Keratinocyte (primary cell): Measurements from ENCODE around the gene PLXDC2.

Source experiments
- CTCF ChIP-seq, 3 experiments: IDR thresholded peaks in 1 of 3; conservative IDR thresholded peaks in 1 of 3; optimal IDR thresholded peaks in 1 of 3; 2 replicates in 2 of 3; 3 replicates in 1 of 3; pipeline versions ENCODE3 to v1.5.1; 2011; ENCODE audit warnings: low read length in 3 of 3, mild to moderate bottlenecking in 3 of 3, moderate library complexity in 2 of 3, control low read depth in 1 of 3, inconsistent platforms in 1 of 3; ENCODE audit not compliant: insufficient read depth in 2 of 3; ENCODE audit errors: extremely low read depth in 1 of 3
- EZH2 ChIP-seq: IDR thresholded peaks from one replicate; pipeline ENCODE4 v1.6.1; 2012; ENCODE audit warnings: inconsistent platforms, mild to moderate bottlenecking, low read length, moderate library complexity

- TF ChIP-seq CTCF (optimal IDR thresholded peaks at IDR 0.05 in 1 of 3, IDR thresholded peaks at IDR 0.05 in 1 of 3, conservative IDR thresholded peaks at IDR 0.05 in 1 of 3; ENCODE audit: extremely low read depth in 1 of 3, insufficient read depth in 2 of 3, low read length in 3 of 3) (no peak), EZH2 (no peak)
Observed at GRCh38 chr10:20277820-20278219, 461.6 kb downstream of the PLXDC2 start.
